HEK293T (cell line): Measurements from ENCODE around the gene FXN.
"Not testable (repeated sequence)": the region's sequence is repeated elsewhere in the genome, so short reads cannot be mapped to it uniquely, and the experiment has no call there.

Experiments used
- CTCF ChIA-PET: fragments of 350-600 bp; formaldehyde crosslinking; extraction: SDS; loops from one replicate; lab custom pipeline; 2021; ENCODE audit warnings: antibody characterized with exemption, inconsistent platforms; lab: Yijun Ruan, JAX
- POLR2A ChIA-PET: fragments of 350-600 bp; formaldehyde crosslinking; extraction: SDS; loops from one replicate; lab custom pipeline; 2020; ENCODE audit warnings: antibody characterized with exemption, inconsistent platforms; lab: Yijun Ruan, JAX
- DNase-seq: peaks from one replicate; pipeline ENCODE4 v3.0.0; 2012; ENCODE audit warnings: mixed read lengths; ENCODE audit errors: extremely low spot score
- ARNT ChIP-seq: fragments of 450-650 bp; IDR thresholded peaks from 2 replicates; pipeline ENCODE4 v1.6.1; 2017; ENCODE audit warnings: mild to moderate bottlenecking
- BHLHE40 ChIP-seq: fragments of 450-650 bp; IDR thresholded peaks from 2 replicates; pipeline ENCODE4 v1.6.1; 2016; ENCODE audit warnings: mild to moderate bottlenecking, moderate library complexity, borderline replicate concordance
- CTBP1 ChIP-seq: fragments of 450-650 bp; IDR thresholded peaks from 2 replicates; pipeline ENCODE4 v1.6.1; 2016; ENCODE audit warnings: borderline replicate concordance
- ELF4 ChIP-seq: fragments of 450-650 bp; IDR thresholded peaks from 2 replicates; pipeline ENCODE4 v1.6.1; 2017; ENCODE audit warnings: antibody characterized with exemption
- FOXA1 ChIP-seq: fragments of 450-650 bp; IDR thresholded peaks from 2 replicates; pipeline ENCODE4 v1.6.1; 2016; ENCODE audit warnings: mild to moderate bottlenecking
- FOXK2 ChIP-seq: fragments of 450-650 bp; IDR thresholded peaks from 2 replicates; pipeline ENCODE4 v1.6.1; 2016; ENCODE audit warnings: mild to moderate bottlenecking
- FOXM1 ChIP-seq: fragments of 450-650 bp; IDR thresholded peaks from 2 replicates; pipeline ENCODE4 v1.6.1; 2017; ENCODE audit warnings: mild to moderate bottlenecking, borderline replicate concordance
- HDGF ChIP-seq: fragments of 450-650 bp; IDR thresholded peaks from 2 replicates; pipeline ENCODE4 v1.6.1; 2017; ENCODE audit warnings: antibody characterized with exemption, borderline replicate concordance
- L3MBTL2 ChIP-seq: fragments of 450-650 bp; conservative IDR thresholded peaks from 2 replicates; pipeline ENCODE4 v1.6.1; 2016; ENCODE audit warnings: mild to moderate bottlenecking
- LEF1 ChIP-seq: fragments of 450-650 bp; IDR thresholded peaks from 2 replicates; pipeline ENCODE4 v1.6.1; 2017; ENCODE audit warnings: mild to moderate bottlenecking, borderline replicate concordance
- NFRKB ChIP-seq: fragments of 450-650 bp; IDR thresholded peaks from 2 replicates; pipeline ENCODE4 v1.6.1; 2016; ENCODE audit warnings: mild to moderate bottlenecking, moderate library complexity
- SP1 ChIP-seq: fragments of 450-650 bp; IDR thresholded peaks from 2 replicates; pipeline ENCODE4 v1.6.1; 2017
- SUZ12 ChIP-seq: fragments of 450-650 bp; IDR thresholded peaks from 2 replicates; pipeline ENCODE4 v1.6.1; 2016; ENCODE audit warnings: mild to moderate bottlenecking
- TARDBP ChIP-seq: fragments of 450-650 bp; IDR thresholded peaks from 2 replicates; pipeline ENCODE4 v1.6.1; 2016
- ZNF384 ChIP-seq: fragments of 450-650 bp; IDR thresholded peaks from 2 replicates; pipeline ENCODE4 v1.6.1; 2016
- TF ChIP-seq, protein P1 (sequence below): fragments of 450-650 bp; IDR thresholded peaks from 2 replicates; pipeline ENCODE4 v1.6.1; 2016

The FXN gene

DNA sequence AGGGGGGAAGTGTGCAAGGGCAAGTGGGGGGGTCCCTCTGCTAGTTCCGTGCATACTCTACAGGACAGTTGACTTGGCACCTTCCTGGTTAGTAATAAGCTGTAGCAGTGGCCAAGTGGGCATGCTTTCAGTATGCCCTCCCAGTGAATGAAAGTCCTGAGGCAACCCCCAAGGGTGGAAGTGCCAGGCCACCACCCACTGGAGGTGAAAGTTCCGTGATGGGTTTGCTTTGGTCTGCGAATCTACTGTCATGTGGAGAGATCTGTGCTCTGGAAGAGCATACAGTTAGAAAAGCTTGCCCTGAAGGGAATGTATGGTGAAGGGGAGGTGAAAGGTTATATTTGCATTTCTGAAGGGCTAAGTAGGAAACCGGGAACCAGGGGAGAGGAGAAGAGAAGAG, 10.3 kb downstream of the FXN start:
- ChIA-PET POLR2A (interaction anchor here (1.6 kb wide), 1 partner anchor 10 kb away, joined by 6 read pairs; the partner anchor contains the start of gene FXN), CTCF (no interaction called here)
- no peak for TF ChIP-seq ELF4
- no peak for DNase-seq

DNA sequence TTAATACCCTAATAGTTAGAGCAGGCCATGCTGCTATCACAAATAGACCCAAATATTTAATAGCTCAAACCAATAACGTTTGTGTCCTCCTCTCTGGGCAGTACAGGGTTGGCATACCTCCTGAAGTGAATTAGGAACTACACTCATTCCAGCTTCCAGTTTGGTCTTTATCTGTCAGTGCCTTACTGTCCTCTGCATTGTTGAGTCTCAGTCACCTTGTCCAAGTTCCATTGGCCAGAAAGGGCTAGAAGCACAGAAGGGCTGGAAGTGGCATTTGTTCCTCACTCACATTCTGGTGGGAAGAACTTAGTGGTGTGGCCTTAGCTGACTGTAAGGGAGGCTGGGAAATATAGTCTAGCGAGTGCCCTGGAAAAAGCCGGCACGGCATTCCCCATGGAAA, 11.2 kb downstream of the FXN start:
- no peak for DNase-seq
- ChIA-PET CTCF (no interaction called here), POLR2A (interaction anchor here (1.6 kb wide), 1 partner anchor 11 kb away, joined by 6 read pairs; the partner anchor contains the start of gene FXN)
- no peak for TF ChIP-seq FOXA1
- TF ChIP-seq, protein P1, sequence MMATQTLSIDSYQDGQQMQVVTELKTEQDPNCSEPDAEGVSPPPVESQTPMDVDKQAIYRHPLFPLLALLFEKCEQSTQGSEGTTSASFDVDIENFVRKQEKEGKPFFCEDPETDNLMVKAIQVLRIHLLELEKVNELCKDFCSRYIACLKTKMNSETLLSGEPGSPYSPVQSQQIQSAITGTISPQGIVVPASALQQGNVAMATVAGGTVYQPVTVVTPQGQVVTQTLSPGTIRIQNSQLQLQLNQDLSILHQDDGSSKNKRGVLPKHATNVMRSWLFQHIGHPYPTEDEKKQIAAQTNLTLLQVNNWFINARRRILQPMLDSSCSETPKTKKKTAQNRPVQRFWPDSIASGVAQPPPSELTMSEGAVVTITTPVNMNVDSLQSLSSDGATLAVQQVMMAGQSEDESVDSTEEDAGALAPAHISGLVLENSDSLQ: no peak
- TF ChIP-seq HDGF: no peak
- no peak for TF ChIP-seq FOXM1
- TF ChIP-seq L3MBTL2: no peak
- TF ChIP-seq SUZ12: no peak
- TF ChIP-seq ARNT: no peak
- no peak for TF ChIP-seq FOXK2
- no peak for TF ChIP-seq SP1

DNA sequence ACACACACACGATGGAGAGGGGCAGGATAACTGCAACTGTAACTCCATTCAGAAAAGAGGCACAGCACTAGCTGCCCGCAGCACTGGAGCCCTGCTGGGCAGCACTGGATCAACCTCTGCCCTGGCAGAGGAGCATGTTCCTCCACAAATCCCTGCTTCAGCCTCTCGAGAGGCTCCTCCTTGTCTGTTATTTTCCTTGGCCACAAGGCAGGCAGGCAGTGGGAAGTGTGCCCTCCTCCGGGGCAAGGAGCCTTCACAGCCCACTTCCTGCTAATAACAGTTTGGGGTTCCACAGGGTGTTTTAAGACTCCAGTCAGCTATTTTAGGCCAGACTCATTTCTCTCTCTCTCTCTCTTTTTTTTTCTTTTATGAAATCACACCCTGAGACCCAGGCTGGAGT, 11.8 kb downstream of the FXN start:
- TF ChIP-seq LEF1 (no peak), NFRKB (no peak), FOXA1 (no peak)
- CTCF ChIA-PET: no interaction called here
- DNase-seq: no peak
- POLR2A ChIA-PET: interaction anchor here (1.6 kb wide), 1 partner anchor 12 kb away, joined by 6 read pairs; the partner anchor contains the start of gene FXN

DNA sequence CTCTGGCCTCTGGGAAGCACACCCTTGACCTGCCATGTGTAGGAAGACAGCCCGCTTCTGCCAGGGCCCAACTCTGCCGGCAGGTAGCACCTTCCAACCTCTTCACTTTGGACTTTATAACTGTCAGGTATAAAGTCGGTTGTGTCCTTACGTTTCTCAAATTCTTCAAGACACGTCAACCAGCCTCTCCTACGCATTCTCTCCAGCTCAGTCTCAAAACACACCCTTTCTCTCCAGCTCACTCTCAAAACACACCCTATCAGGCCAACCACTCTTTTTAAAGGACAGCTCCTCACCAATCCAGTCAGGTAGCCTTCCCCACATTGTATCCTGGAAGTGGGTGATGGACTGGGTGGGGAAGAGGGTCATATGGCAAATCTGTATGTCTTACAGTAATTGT, 13.5 kb downstream of the FXN start:
- no peak for DNase-seq
- POLR2A ChIA-PET: no interaction called here
- TF ChIP-seq HDGF (no peak), ELF4 (no peak), FOXM1 (no peak), CTBP1 (no peak), FOXK2 (no peak), ZNF384 (no peak), BHLHE40 (no peak), TARDBP (no peak), SP1 (no peak), LEF1 (no peak), SUZ12 (no peak), ARNT (no peak), L3MBTL2 (no peak), NFRKB (no peak), FOXA1 (no peak)
- TF ChIP-seq, protein P1: no peak
- CTCF ChIA-PET: no interaction called here

DNA sequence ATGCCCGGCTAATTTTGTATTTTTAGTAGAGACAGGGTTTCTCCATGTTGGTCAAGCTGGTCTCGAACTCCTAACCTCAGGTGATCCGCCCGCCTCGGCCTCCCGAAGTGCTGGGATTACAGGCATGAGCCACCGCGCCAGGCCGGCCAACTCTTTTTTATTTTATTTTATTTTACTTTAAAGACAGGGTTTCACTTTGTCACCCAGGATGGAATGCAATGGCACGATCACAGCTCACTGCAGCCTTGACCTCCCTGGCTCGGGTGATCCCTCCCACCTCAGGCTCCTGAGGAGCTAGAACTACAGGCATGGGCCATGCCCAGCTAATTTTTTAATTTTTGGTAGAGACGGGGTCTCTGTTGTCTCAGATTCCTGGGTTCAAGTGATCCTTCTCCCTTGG, 15.4 kb downstream of the FXN start:
- CTCF ChIA-PET: interaction anchor here (0.6 to 0.7 kb wide), 2 partner anchors 87 to 142 kb away, joined by 5 to 8 read pairs; no protein-coding TSS in a partner anchor
- DNase-seq, POLR2A ChIA-PET: not testable (repeated sequence)

DNA sequence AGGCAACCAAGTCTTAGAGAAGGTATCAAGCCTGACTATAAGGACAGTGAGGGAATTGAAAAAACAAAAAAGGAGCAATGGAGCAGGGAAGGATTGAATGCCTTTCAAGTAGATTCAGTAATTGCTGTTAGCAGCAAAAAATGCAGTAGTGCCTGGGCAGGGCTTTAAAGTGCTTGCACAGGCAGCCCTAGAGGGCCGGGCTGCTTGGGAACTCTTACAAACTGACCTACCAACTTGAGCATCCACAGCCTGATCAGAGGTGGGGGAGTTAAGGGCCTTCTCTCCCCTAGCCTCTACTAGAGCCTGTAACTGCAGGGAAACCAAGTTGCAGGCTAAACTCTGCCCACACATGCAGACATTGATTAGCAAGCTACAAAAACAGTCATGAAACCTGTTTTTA, 19.4 kb downstream of the FXN start:
- DNase-seq: no peak
- CTCF ChIA-PET: no interaction called here
- TF ChIP-seq, protein P1: no peak
- TF ChIP-seq NFRKB (no peak), HDGF (no peak), L3MBTL2 (no peak), BHLHE40 (no peak), ARNT (no peak), FOXM1 (no peak), SUZ12 (no peak), ELF4 (no peak), LEF1 (no peak), SP1 (no peak), FOXA1 (no peak), FOXK2 (no peak), CTBP1 (no peak), ZNF384 (no peak)
- POLR2A ChIA-PET: no interaction called here

DNA sequence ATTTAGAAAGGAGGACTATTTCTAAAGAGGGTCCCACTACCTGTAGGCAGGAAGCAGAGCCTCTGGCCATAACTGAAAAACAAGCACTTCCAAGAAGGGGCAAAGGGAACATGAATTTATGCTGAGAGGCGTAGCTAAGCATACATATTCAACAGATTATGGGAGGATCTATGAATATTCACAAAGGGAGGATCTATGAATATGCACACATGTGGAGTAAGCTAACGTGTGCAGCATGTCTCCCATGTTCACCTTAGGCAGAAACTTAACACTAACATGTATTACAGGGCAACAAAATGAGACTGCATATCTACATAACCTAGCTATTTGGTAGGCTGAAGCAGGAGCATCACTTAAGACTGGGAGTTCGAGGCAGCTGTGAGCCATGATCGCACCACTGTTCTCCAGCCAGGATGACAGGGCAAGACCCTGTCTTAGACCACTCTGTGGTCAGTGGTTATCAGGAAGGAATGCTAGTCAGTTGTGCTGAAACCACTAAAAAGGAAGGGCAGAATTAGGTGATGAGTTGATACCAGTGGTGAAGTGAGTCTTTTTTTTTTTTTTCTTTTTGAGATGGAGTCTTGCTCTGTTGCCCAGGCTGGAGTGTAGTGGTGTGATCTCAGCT, 20.8 kb downstream of the FXN start:
- TF ChIP-seq FOXM1 (no peak), FOXA1 (no peak)
- ChIA-PET CTCF (interaction anchor here (0.9 kb wide), 1 partner anchor 137 kb away, joined by 3 read pairs; no protein-coding TSS in a partner anchor), POLR2A (no interaction called here)
- DNase-seq: no peak
